IMR-90 (cell line): Measurements from ENCODE around the gene DNMT3A. TPM values are rescaled to one million over a fixed set of nuclear protein-coding genes. Genes with fewer than 3 reads are reported as not detected.
"Not testable (repeated sequence)": the region's sequence is repeated elsewhere in the genome, so short reads cannot be mapped to it uniquely, and the experiment has no call there.

Experiments
- ATAC-seq: fragments of 200-7000 bp; cut with Tn5 transposase; 2 replicates; pipeline ENCODE4 v1.9.1; 2020; ENCODE audit warnings: low read depth, mild to moderate bottlenecking, moderate library complexity
- BruUV-seq: library from RNA; stranded (reverse); fragments of 400-500 nt; replicated peaks from 2 replicates; lab custom pipeline; 2021; lab: Mats Ljungman, UMichigan
- CTCF ChIA-PET: fragments of 300-600 bp; formaldehyde crosslinking; extraction: SDS; loops from one replicate; lab custom pipeline; 2021; ENCODE audit warnings: antibody characterized with exemption; lab: Yijun Ruan, JAX
- POLR2A ChIA-PET: fragments of 300-600 bp; sonication (Branson Sonifier 250); formaldehyde crosslinking; loops from one replicate; lab custom pipeline; 2022; ENCODE audit warnings: antibody characterized with exemption; ENCODE audit not compliant: unreplicated experiment; lab: Charles Lee
- DNase-seq: peaks from one replicate; pipeline ENCODE4 v3.0.0; 2013
- H2AFZ ChIP-seq: replicated peaks from 2 replicates; pipeline ENCODE3; 2013; ENCODE audit warnings: low read length, mild to moderate bottlenecking; ENCODE audit not compliant: poor library complexity
- H2AK5ac ChIP-seq: 2 replicates; pipeline ENCODE4 v1.6.1; 2013; ENCODE audit warnings: low read depth, low read length, inconsistent platforms
- H2AK9ac ChIP-seq: replicated peaks from 2 replicates; pipeline ENCODE3; 2013; ENCODE audit warnings: mild to moderate bottlenecking, low read depth, low read length, moderate library complexity; ENCODE audit not compliant: poor library complexity
- H2BK120ac ChIP-seq: 2 replicates; pipeline ENCODE4 v1.6.1; 2013; ENCODE audit warnings: low read depth, low read length, inconsistent platforms
- H2BK15ac ChIP-seq: 3 replicates; pipeline ENCODE4 v1.6.1; 2013; ENCODE audit warnings: low read depth, low read length, inconsistent platforms
- H2BK20ac ChIP-seq: 2 replicates; pipeline ENCODE4 v1.6.1; 2013; ENCODE audit warnings: low read depth, mild to moderate bottlenecking, inconsistent platforms, low read length, moderate library complexity
- H2BK5ac ChIP-seq: 2 replicates; pipeline ENCODE4 v1.6.1; 2013; ENCODE audit warnings: mild to moderate bottlenecking, low read depth, low read length, inconsistent platforms; ENCODE audit not compliant: poor library complexity, severe bottlenecking
- H3K14ac ChIP-seq: replicated peaks from 2 replicates; pipeline ENCODE4 v1.6.1; 2013; ENCODE audit warnings: low read depth, low read length, inconsistent platforms
- H3K18ac ChIP-seq: 2 replicates; pipeline ENCODE4 v1.6.1; 2013; ENCODE audit warnings: low read depth, low read length, control low read depth
- H3K23ac ChIP-seq: 2 replicates; pipeline ENCODE4 v1.6.1; 2013; ENCODE audit warnings: low read depth, low read length, inconsistent platforms
- H3K27ac ChIP-seq: 2 replicates; pipeline ENCODE4 v1.5.1; 2013; ENCODE audit warnings: mild to moderate bottlenecking, control low read depth, low read length; ENCODE audit not compliant: insufficient read depth
- H3K27me3 ChIP-seq: 2 replicates; pipeline ENCODE4 v1.6.1; 2013; ENCODE audit warnings: low read length; ENCODE audit not compliant: control insufficient read depth, insufficient read depth
- H3K36me3 ChIP-seq: 2 replicates; pipeline ENCODE4 v1.6.1; 2013; ENCODE audit warnings: low read length, mixed read lengths; ENCODE audit not compliant: control insufficient read depth, insufficient read depth
- H3K4ac ChIP-seq: 2 replicates; pipeline ENCODE4 v1.6.1; 2013; ENCODE audit warnings: low read depth, low read length, inconsistent platforms
- H3K4me1 ChIP-seq: 2 replicates; pipeline ENCODE4 v1.6.1; 2013; ENCODE audit warnings: low read length, mixed read lengths; ENCODE audit not compliant: control insufficient read depth, insufficient read depth
- H3K4me2 ChIP-seq: 2 replicates; pipeline ENCODE4 v1.6.1; 2013; ENCODE audit warnings: low read depth, mild to moderate bottlenecking, control low read depth, low read length, moderate library complexity
- H3K4me3 ChIP-seq: 2 replicates; pipeline ENCODE4 v1.5.1; 2013; ENCODE audit warnings: low read depth, mild to moderate bottlenecking, control low read depth, low read length, moderate library complexity; ENCODE audit not compliant: insufficient read depth
- H3K56ac ChIP-seq: 2 replicates; pipeline ENCODE4 v1.6.1; 2013; ENCODE audit warnings: low read length, inconsistent platforms; ENCODE audit not compliant: insufficient read depth; ENCODE audit errors: extremely low read depth
- H3K79me1 ChIP-seq, 2 experiments: 2 replicates each; pipeline ENCODE4 v1.6.1; 2013; ENCODE audit warnings: low read length in 2 of 2, inconsistent platforms in 1 of 2, low read depth in 1 of 2
- H3K9ac ChIP-seq: 2 replicates; pipeline ENCODE4 v1.6.1; 2013; ENCODE audit warnings: low read depth, low read length, control low read depth
- H3K9me1 ChIP-seq: 2 replicates; pipeline ENCODE4 v1.6.1; 2013; ENCODE audit warnings: low read length, inconsistent platforms; ENCODE audit not compliant: insufficient read depth
- H3K9me3 ChIP-seq: 2 replicates; pipeline ENCODE4 v1.6.1; 2013; ENCODE audit warnings: low read length; ENCODE audit not compliant: control insufficient read depth, insufficient read depth
- H4K20me1 ChIP-seq: 2 replicates; pipeline ENCODE4 v1.6.1; 2013; ENCODE audit warnings: low read length, inconsistent platforms; ENCODE audit not compliant: insufficient read depth
- H4K5ac ChIP-seq: 2 replicates; pipeline ENCODE4 v1.6.1; 2013; ENCODE audit warnings: mild to moderate bottlenecking, low read depth, low read length, control low read depth
- H4K8ac ChIP-seq, 2 experiments: 2 replicates each; pipeline ENCODE4 v1.6.1; 2013; ENCODE audit warnings: low read depth in 2 of 2, low read length in 2 of 2, control low read depth in 1 of 2, inconsistent platforms in 1 of 2
- H4K91ac ChIP-seq: 2 replicates; pipeline ENCODE4 v1.6.1; 2013; ENCODE audit warnings: low read depth, low read length, inconsistent platforms; ENCODE audit not compliant: insufficient read depth
- WGBS, 2 experiments: methylation state at CpG; one replicate each; pipeline versions ENCODE4 v1.1.5 to v1.1.7; 2013; ENCODE audit warnings: missing lambda C conversion rate in 2 of 2; ENCODE audit not compliant: insufficient read length in 1 of 2; ENCODE audit errors: extremely low coverage in 2 of 2; 5-methylcytosine and 5-hydroxymethylcytosine counted together
- dilution Hi-C: fragments of 300-500 bp; cut with HindIII; formaldehyde crosslinking; loops from one replicate; pipeline ENCODE4 v1.14.3; 2018; ENCODE audit warnings: low sequenced_read_pairs; ENCODE audit not compliant: unreplicated experiment
- in situ Hi-C: fragments of 300-500 bp; cut with MboI; formaldehyde crosslinking; loops from 3 replicates; pipeline ENCODE4 v1.14.3; 2019; ENCODE audit warnings: low sequenced_read_pairs, inconsistent platforms, mixed read lengths
- intact Hi-C: fragments of 100-400 bp; cut with micrococcal nuclease; formaldehyde crosslinking; loops from 2 replicates; pipeline ENCODE4 v1.10.0; 2022
- polyA plus RNA-seq, 3 experiments: library from polyadenylated mRNA; depleted of rRNA; stranded (reverse); fragments of >200 nt; gene quantifications; 2 replicates each; pipeline ENCODE4 v1.2.3, GENCODE V29; 2012; ENCODE audit warnings: low replicate concordance in 1 of 3
- total RNA-seq: library from RNA; depleted of rRNA; stranded (reverse); fragments of >200 nt; gene quantifications from 2 replicates; pipeline ENCODE4 v1.2.3, GENCODE V29; 2012

The DNMT3A gene
- total and polyA plus RNA-seq, 2 of the 4 experiments (the other 2 are of a cell fraction), result 4.4 to 9.7 TPM

DNA sequence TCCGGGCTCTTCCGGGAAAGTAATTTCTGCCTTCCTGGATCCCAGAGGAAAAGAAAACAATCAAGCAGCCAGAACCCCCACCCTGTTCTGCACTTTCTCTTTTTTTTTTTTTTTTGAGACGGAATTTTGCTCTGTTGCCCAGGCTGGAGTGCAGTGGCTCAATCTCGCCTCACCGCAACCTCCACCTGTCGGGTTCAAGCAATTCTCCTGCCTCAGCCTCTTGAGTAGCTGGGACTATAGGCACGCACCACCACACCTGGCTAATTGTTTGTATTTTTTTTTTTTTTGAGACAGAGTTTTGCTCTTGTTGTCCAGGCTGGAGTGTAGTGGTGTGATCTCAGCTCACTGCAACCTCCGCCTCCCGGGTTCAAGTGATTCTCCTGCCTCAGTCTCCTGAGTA, 69.0 kb downstream of the DNMT3A start:
- H3K56ac ChIP-seq, H4K8ac ChIP-seq, H3K27me3 ChIP-seq, H2AK9ac ChIP-seq, H3K79me1 ChIP-seq, H3K4me3 ChIP-seq, BruUV-seq, H3K9me1 ChIP-seq, H3K23ac ChIP-seq, H3K18ac ChIP-seq, H3K14ac ChIP-seq, H3K9ac ChIP-seq, H4K5ac ChIP-seq, H3K9me3 ChIP-seq, DNase-seq, H2BK15ac ChIP-seq, H3K27ac ChIP-seq, H4K91ac ChIP-seq, ATAC-seq, H2BK120ac ChIP-seq, H4K20me1 ChIP-seq, H3K4me1 ChIP-seq, H3K4me2 ChIP-seq, H2AFZ ChIP-seq, H2AK5ac ChIP-seq, dilution Hi-C loops, in situ Hi-C loops, intact Hi-C loops, H2BK20ac ChIP-seq, POLR2A ChIA-PET, CTCF ChIA-PET, H2BK5ac ChIP-seq, H3K4ac ChIP-seq: not testable (repeated sequence)
- peaks cover 31% of the 10 kb centered on the region for H3K36me3 ChIP-seq
- 80% methylated on average over 1 of the region's 9 CpGs; no CpG with 5 or more reads in 1 of the 2 experiments for WGBS, 2 experiments
